Lower leg skin (tissue), 3 donors: Measurements from ENCODE around the gene NUDT1.

Experiments
- POLR2A ChIP-seq, 2 donors: fragments of 450-650 bp; IDR thresholded peaks; one replicate each; pipeline ENCODE4 v1.6.1; 2016 to 2017; ENCODE audit warnings: antibody characterized with exemption in 2 of 2, mild to moderate bottlenecking in 1 of 2, moderate library complexity in 1 of 2
- TF ChIP-seq, protein P1 (sequence below), 3 donors: fragments of 450-650 bp; IDR thresholded peaks; one replicate each; pipeline ENCODE4 v1.5.1; 2016; ENCODE audit warnings: antibody characterized with exemption in 3 of 3, mild to moderate bottlenecking in 3 of 3, moderate library complexity in 2 of 3

DNA sequence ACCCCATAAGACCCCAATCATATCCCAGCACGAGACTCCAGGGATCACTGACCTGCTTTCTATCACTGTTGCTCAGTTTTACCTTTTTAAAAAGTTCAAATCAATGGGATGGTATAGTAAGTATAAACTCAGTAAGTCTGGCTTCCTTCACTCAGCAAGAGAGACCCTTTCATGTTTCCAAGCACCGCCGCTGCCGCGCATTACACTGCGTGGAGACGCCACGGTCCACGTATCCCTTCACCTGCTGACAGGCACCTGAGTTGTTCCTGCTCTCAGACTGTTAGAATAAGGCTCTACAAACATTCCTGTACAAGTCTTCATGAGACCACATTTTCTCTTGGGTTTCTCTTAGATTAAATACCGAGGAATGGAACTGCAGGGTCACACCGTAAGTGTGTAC lies 37.6 kb upstream of the NUDT1 start:
- TF ChIP-seq, protein P1, sequence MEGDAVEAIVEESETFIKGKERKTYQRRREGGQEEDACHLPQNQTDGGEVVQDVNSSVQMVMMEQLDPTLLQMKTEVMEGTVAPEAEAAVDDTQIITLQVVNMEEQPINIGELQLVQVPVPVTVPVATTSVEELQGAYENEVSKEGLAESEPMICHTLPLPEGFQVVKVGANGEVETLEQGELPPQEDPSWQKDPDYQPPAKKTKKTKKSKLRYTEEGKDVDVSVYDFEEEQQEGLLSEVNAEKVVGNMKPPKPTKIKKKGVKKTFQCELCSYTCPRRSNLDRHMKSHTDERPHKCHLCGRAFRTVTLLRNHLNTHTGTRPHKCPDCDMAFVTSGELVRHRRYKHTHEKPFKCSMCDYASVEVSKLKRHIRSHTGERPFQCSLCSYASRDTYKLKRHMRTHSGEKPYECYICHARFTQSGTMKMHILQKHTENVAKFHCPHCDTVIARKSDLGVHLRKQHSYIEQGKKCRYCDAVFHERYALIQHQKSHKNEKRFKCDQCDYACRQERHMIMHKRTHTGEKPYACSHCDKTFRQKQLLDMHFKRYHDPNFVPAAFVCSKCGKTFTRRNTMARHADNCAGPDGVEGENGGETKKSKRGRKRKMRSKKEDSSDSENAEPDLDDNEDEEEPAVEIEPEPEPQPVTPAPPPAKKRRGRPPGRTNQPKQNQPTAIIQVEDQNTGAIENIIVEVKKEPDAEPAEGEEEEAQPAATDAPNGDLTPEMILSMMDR (IDR thresholded peaks at IDR 0.05): no peak
- no peak for TF ChIP-seq POLR2A (IDR thresholded peaks at IDR 0.05)
